Mammary epithelial cell (primary cell): Measurements from ENCODE around the gene TOGARAM2.

Experiments
- EZH2 ChIP-seq: IDR thresholded peaks from 2 replicates; pipeline ENCODE4 v1.6.1; 2012; ENCODE audit warnings: low read length, inconsistent platforms, borderline replicate concordance
- TF ChIP-seq, protein P1 (sequence below), 2 donors: IDR thresholded peaks in 1 of 2; conservative IDR thresholded peaks in 1 of 2; 2 replicates each; pipeline ENCODE4 v1.5.1; 2011 to 2012; ENCODE audit warnings: inconsistent platforms in 2 of 2, low read length in 2 of 2, mild to moderate bottlenecking in 2 of 2, control low read depth in 1 of 2, low read depth in 1 of 2; ENCODE audit not compliant: insufficient read depth in 1 of 2; ENCODE audit errors: extremely low read depth in 1 of 2

DNA sequence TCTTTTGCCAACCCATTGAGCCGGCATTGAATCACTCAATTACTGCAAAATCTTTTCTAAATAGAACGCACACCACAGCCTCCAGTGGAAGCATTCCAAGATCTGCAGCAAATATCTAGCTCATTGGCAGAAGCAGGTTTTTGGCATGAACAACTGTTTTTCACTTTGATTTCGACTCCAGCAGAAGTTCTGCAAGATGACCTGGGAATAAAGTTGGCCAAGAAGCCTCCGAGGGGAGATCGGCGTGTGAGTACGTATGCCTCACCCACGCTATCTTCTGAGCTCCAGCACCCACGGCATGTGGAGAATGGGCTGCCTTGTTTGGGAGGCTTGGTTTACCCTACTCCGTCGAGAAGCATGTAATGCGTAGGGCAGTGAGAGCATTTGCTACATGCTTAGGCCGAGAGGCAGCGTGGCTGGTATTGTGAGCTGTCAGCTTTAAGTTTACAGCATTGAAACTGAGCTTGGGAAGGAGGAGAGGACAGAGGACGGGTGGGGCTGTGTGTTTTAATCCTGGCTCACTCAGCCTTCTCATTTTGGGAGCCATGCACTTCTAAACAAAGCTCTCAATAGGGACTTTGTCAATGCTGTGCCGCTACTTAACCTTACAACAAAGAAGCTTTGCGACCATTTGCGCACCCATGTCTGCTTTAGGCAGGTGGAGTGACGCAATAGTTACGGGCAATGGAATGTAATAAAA is 82.7 kb downstream of the TOGARAM2 start:
- TF ChIP-seq, protein P1, sequence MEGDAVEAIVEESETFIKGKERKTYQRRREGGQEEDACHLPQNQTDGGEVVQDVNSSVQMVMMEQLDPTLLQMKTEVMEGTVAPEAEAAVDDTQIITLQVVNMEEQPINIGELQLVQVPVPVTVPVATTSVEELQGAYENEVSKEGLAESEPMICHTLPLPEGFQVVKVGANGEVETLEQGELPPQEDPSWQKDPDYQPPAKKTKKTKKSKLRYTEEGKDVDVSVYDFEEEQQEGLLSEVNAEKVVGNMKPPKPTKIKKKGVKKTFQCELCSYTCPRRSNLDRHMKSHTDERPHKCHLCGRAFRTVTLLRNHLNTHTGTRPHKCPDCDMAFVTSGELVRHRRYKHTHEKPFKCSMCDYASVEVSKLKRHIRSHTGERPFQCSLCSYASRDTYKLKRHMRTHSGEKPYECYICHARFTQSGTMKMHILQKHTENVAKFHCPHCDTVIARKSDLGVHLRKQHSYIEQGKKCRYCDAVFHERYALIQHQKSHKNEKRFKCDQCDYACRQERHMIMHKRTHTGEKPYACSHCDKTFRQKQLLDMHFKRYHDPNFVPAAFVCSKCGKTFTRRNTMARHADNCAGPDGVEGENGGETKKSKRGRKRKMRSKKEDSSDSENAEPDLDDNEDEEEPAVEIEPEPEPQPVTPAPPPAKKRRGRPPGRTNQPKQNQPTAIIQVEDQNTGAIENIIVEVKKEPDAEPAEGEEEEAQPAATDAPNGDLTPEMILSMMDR (conservative IDR thresholded peaks at IDR 0.05 in 1 of 2, IDR thresholded peaks at IDR 0.05 in 1 of 2; ENCODE audit: extremely low read depth in 1 of 2, insufficient read depth in 1 of 2, low read depth in 1 of 2, low read length in 2 of 2) = no peak
- no peak for TF ChIP-seq EZH2
